Upper lobe of left lung (tissue), 6 donors: Measurements from ENCODE around the gene GATB. TPM values are rescaled to one million over a fixed set of nuclear protein-coding genes. Genes with fewer than 3 reads are reported as not detected.

ENCODE experiments used
- ATAC-seq, 2 donors: fragments of 200-7000 bp; cut with Tn5 transposase; one replicate each; pipeline ENCODE4 v1.9.1; 2022; ENCODE audit warnings: mild to moderate bottlenecking in 2 of 2, moderate library complexity in 2 of 2; ENCODE audit not compliant: low FRiP score in 2 of 2
- DNase-seq, 2 donors: peaks; one replicate each; pipeline ENCODE4 v3.0.0-alpha.2; 2019 to 2020
- H3K27ac ChIP-seq, 4 donors: fragments of 200-600 bp; sonication (generic); one replicate each; pipeline ENCODE4 v1.5.1; 2016 to 2019
- H3K27me3 ChIP-seq, 4 donors: fragments of 200-600 bp; sonication (generic); one replicate each; pipeline ENCODE4 v1.5.1; 2017 to 2019
- H3K36me3 ChIP-seq, 4 donors: fragments of 200-600 bp; sonication (generic); one replicate each; pipeline ENCODE4 v1.5.1; 2016 to 2019
- H3K4me1 ChIP-seq, 4 donors: fragments of 200-600 bp; sonication (generic); one replicate each; pipeline ENCODE4 v1.5.1; 2018 to 2019
- H3K4me3 ChIP-seq, 4 donors: fragments of 200-600 bp; sonication (generic); one replicate each; pipeline ENCODE4 v1.5.1; 2017 to 2019; ENCODE audit warnings: mild to moderate bottlenecking in 2 of 4, moderate library complexity in 1 of 4
- H3K9me3 ChIP-seq, 4 donors: fragments of 200-600 bp; sonication (generic); one replicate each; pipeline ENCODE4 v1.5.1; 2018 to 2019
- EP300 ChIP-seq, 4 donors: sonication (generic); formaldehyde crosslinking; IDR thresholded peaks; one replicate each; pipeline ENCODE4 v1.5.1; 2017; ENCODE audit warnings: antibody characterized with exemption in 4 of 4, control low read depth in 2 of 4
- POLR2A ChIP-seq, 4 donors: fragments of 450-650 bp; IDR thresholded peaks; one replicate each; pipeline ENCODE4 v1.5.1; 2016 to 2017; ENCODE audit warnings: antibody characterized with exemption in 4 of 4, mild to moderate bottlenecking in 2 of 4
- POLR2AphosphoS5 ChIP-seq, 2 donors: sonication (generic); formaldehyde crosslinking; IDR thresholded peaks; one replicate each; pipeline ENCODE4 v1.5.1; 2017; ENCODE audit warnings: antibody characterized with exemption in 2 of 2
- WGBS, 2 donors: methylation state at CpG; one replicate each; pipeline ENCODE4 v1.1.5; 2017 to 2018; 5-methylcytosine and 5-hydroxymethylcytosine counted together
- total RNA-seq, 6 donors: library from RNA; depleted of rRNA in 4 of 6; stranded (reverse); fragments of >200 nt in 4 of 6; gene quantifications; one replicate each; pipeline versions ENCODE4 v1.1.0 to v1.2.1, GENCODE V29; 2016 to 2021
- TF ChIP-seq, protein P1 (sequence below), 6 experiments: fragments of 450-650 bp in 4 of 6; fragments of 200-600 bp in 2 of 6; sonication (generic) in 2 of 6; IDR thresholded peaks; one replicate each; pipeline ENCODE4 v1.5.1; 2016 to 2019; ENCODE audit warnings: antibody characterized with exemption in 6 of 6
- donor health status: DM: no; HTN: no; CAD: no; lungs with moderate emphysema.
- donor health status: DM: no; HTN: yes; CAD: no; lungs with severe emphysema.

The GATB gene
- total RNA-seq, 6 donors from 2014 or later, result 13.1 to 21.9 (median 14.5) TPM

DNA sequence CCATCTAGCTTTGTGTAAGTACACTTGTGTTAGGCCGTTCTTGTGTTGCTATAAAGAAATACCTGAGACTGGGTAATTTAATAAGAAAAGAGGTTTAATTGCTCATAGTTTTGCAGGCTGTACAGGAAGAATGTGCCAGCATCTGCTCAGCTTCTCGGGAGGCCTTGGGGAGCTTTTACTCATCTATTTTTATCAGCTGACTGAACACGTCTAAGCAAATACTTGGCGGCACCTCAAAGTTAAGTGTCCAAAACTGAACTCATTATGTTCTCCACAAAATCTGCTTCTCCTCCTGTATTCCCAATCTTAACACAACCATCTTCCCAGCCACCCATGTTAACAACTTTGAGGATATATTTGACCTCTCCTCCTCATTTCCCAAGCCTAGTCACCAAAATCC is 42.4 kb upstream of the GATB start:
- DNase-seq (no peak), ATAC-seq (no peak)
- Histone ChIP-seq H3K9me3 (no peaks in the 10 kb centered on the region), H3K27ac (no peak overlapping the region), H3K36me3 (no peaks in the 10 kb centered on the region), H3K4me3 (no peak overlapping the region), H3K27me3 (no peaks in the 10 kb centered on the region), H3K4me1 (no peaks in the 10 kb centered on the region)
- 86 to 88% methylated on average over 4 of the region's 4 CpGs for WGBS, 2 donors
- TF ChIP-seq, protein P1, sequence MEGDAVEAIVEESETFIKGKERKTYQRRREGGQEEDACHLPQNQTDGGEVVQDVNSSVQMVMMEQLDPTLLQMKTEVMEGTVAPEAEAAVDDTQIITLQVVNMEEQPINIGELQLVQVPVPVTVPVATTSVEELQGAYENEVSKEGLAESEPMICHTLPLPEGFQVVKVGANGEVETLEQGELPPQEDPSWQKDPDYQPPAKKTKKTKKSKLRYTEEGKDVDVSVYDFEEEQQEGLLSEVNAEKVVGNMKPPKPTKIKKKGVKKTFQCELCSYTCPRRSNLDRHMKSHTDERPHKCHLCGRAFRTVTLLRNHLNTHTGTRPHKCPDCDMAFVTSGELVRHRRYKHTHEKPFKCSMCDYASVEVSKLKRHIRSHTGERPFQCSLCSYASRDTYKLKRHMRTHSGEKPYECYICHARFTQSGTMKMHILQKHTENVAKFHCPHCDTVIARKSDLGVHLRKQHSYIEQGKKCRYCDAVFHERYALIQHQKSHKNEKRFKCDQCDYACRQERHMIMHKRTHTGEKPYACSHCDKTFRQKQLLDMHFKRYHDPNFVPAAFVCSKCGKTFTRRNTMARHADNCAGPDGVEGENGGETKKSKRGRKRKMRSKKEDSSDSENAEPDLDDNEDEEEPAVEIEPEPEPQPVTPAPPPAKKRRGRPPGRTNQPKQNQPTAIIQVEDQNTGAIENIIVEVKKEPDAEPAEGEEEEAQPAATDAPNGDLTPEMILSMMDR (IDR thresholded peaks at IDR 0.05), result no peak
- TF ChIP-seq POLR2AphosphoS5 (IDR thresholded peaks at IDR 0.05), result no peak
- no peak for TF ChIP-seq EP300 (IDR thresholded peaks at IDR 0.05)
- no peak for TF ChIP-seq POLR2A (IDR thresholded peaks at IDR 0.05)

DNA sequence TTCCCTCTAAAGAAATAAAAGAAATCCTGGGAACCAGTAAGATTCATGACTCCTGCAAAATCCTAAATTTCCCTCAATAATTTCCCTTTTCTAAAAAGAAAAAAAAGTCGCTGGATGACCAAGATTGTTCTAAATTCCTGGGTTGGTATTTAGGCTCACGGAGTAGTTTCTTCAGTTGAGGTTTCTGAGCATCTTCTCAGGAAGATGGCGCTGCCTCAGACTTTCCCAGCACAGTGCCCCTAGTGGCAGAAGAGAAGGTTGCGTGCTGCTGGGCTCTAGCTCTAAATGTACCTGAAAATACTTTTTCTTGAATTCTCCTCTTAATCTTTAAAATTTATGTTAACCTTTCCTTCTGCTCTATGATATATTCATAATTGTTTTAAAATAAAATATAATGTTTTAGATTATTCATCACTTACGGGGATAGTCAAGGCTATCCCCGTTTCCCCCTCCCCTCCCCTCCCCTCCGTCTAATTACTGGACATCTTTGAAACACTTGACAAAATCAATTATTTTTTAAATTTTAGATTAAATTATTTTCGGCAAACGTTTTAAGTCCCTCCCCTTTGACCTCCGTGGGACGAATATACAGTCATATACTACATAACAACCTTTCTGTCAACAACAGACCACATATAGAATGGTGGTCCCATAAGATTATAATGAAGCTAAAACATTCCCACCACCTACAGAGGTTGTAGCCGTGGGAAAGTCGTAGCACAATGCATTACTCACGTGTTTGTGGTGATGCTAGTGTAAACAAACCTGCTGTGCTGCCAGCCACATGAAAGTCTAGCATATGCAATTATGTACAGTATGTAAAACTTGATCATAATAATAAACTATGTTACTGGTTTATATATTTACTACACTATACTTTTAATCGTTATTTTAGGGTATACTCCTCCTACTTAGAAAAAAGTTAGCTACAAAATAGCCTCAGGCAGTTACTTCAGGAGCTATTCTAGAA is 41.0 kb upstream of the GATB start:
- Histone ChIP-seq H3K36me3 (no peaks in the 10 kb centered on the region), H3K9me3 (no peaks in the 10 kb centered on the region), H3K27ac (no peak overlapping the region), H3K4me1 (no peaks in the 10 kb centered on the region), H3K4me3 (no peak overlapping the region), H3K27me3 (no peaks in the 10 kb centered on the region)
- WGBS, 2 donors, result 58 to 62% methylated on average over 15 of the region's 15 CpGs
- DNase-seq (peak in 1 of 2 donors; percentile 23), ATAC-seq (peak in 1 of 2 donors; percentile 52)
- TF ChIP-seq, protein P1 (IDR thresholded peaks at IDR 0.05), result peak; percentile 34 to 88 (median 50)
- TF ChIP-seq POLR2A (IDR thresholded peaks at IDR 0.05) (no peak), POLR2AphosphoS5 (IDR thresholded peaks at IDR 0.05) (no peak), EP300 (IDR thresholded peaks at IDR 0.05) (no peak)

- Histone ChIP-seq H3K27me3 (no peaks in the 10 kb centered on the region), H3K36me3 (no peaks in the 10 kb centered on the region), H3K4me1 (no peaks in the 10 kb centered on the region), H3K4me3 (no peak overlapping the region), H3K27ac (no peak overlapping the region), H3K9me3 (no peaks in the 10 kb centered on the region)
- no peak for DNase-seq
- no peak for ATAC-seq
- WGBS, 2 donors, result 71 to 74% methylated on average over 3 of the region's 3 CpGs
- TF ChIP-seq, protein P1 (IDR thresholded peaks at IDR 0.05), result no peak
- no peak for TF ChIP-seq EP300 (IDR thresholded peaks at IDR 0.05)
- no peak for TF ChIP-seq POLR2AphosphoS5 (IDR thresholded peaks at IDR 0.05)
- no peak for TF ChIP-seq POLR2A (IDR thresholded peaks at IDR 0.05)
Measured at GRCh38 chr4:151799417-151800012, 38.7 kb upstream of the GATB start.

DNA sequence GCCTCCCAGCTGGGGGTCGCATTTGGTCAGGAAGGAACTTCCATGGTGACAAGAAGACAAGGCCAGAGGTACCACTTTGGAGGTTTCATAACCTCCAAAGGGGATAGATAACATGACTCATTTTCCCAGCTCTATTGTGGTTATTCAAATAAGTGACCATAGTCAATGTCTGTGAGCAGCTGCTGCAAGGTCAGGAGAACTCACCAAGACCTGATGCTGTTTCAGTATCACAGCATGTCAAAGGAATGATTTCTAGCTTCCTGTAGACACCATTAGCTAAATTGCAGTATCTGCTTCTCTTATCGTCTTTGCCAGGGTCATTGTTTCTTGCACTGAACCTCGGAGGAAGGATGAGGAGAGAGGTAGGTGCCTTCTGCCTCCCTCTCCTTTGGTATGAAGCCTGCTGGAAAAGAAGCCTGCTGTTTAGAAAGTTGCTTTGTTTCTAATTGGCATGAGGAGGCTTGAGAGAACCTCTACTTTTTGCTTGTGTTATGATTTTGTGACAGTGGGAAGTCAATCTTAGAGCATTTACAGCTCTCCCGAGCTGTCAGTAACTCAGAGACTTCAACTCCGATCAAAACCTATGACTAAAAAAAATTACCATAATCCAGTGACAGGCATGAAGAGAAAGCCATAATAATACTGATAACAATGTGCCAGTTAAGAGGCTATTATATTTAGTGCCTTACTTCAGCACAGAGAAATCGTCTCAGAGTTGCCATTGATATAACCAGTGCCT is 38.0 kb upstream of the GATB start:
- 65 to 78% methylated on average over 6 of the region's 6 CpGs for WGBS, 2 donors
- Histone ChIP-seq H3K4me3 (no peak overlapping the region), H3K27me3 (no peaks in the 10 kb centered on the region), H3K9me3 (no peaks in the 10 kb centered on the region), H3K36me3 (no peaks in the 10 kb centered on the region), H3K27ac (no peak overlapping the region), H3K4me1 (no peaks in the 10 kb centered on the region)
- DNase-seq (no peak), ATAC-seq (no peak)
- no peak for TF ChIP-seq EP300 (IDR thresholded peaks at IDR 0.05)
- no peak for TF ChIP-seq POLR2AphosphoS5 (IDR thresholded peaks at IDR 0.05)
- TF ChIP-seq, protein P1 (IDR thresholded peaks at IDR 0.05), result no peak
- no peak for TF ChIP-seq POLR2A (IDR thresholded peaks at IDR 0.05)
